ENCODE results near the gene ARHGEF7. TPM values are rescaled to one million over a fixed set of nuclear protein-coding genes. Genes with fewer than 3 reads are reported as not detected.

The ARHGEF7 gene
- total and polyA plus RNA-seq, 2 experiments from 2014 or later, result 23.6 to 58.9 TPM

DNA sequence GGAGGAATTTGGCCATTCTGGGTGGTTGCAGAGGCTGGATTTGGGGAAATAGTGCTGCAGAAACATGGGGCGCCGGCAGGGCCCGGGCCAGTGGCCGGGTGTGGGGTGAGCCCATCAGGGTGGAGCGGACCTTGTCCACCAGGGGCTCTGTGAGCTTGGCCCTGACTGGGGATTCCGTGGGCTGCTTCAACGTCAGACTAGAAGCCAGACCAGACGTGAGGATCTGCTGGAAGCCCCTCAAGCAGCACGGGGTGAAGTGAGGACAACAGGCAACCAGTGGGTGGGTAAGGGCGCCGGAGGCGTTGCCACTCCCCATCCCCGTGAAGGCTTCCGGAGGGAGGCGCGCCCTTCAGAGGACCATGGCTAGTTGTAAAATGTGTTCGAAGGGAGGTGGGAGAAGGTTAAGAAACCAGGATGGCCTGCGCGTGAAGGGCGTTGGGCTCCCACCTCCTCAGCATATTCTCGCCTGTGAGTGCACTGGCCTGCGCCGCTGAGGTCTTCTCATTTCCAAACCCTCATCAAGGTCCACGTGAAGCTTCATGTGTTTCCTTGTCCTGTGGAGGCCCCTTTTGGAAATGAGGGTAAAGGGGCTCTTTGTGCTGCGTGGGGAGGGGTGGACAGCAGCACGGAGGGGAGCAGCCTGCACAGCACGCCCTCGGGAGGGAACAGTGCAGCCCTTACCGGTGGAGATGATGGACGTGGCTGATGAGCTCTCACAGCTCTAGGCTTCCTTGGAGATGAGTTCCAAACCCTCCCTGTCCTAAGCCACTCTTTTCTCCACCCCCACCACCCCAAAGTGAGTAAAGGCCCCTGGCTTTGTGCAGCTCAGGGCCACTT is 213.7 kb downstream of the ARHGEF7 start:
- Histone ChIP-seq H3K79me2 (replicated peaks; ENCODE audit: insufficient read depth) (no peaks in the 10 kb centered on the region), H3K9me2 (ENCODE audit: insufficient read depth) (no peaks in the 10 kb centered on the region), H3K4me2 (no peak overlapping the region), H3F3A (replicated peaks; ENCODE audit: low read depth) (no peaks in the 10 kb centered on the region), H3K27ac (ENCODE audit: low read depth) (no peak overlapping the region), H3K27me3 (ENCODE audit: insufficient read depth) (no peaks in the 10 kb centered on the region), H4K20me1 (replicated peaks; ENCODE audit: insufficient read depth) (no peaks in the 10 kb centered on the region), H3K36me3 (ENCODE audit: insufficient read depth) (no peaks in the 10 kb centered on the region), H3K4me1 (ENCODE audit: insufficient read depth) (no peaks in the 10 kb centered on the region), H2AFZ (no peak overlapping the region), H3K4me3 (no peak overlapping the region)
- peak; percentile 45; the same call in 2 of the 3 replicates for ATAC-seq
- no peaks in the 10 kb centered on the region for H3K9me3 Mint-ChIP-seq
- TF ChIP-seq STAT1 (IDR thresholded peaks at IDR 0.05; ENCODE audit: unreplicated experiment), result no peak
- no peak for TF ChIP-seq POLR2AphosphoS5 (IDR thresholded peaks at IDR 0.05; ENCODE audit: low read depth)
- TF ChIP-seq ZNF462 (CRISPR knock-in tag; IDR thresholded peaks at IDR 0.05), result no peak
- TF ChIP-seq ZNF331 (CRISPR knock-in tag; IDR thresholded peaks at IDR 0.05; ENCODE audit: low read depth), result no peak
- no peak for TF ChIP-seq NANOG (IDR thresholded peaks at IDR 0.05; ENCODE audit: borderline replicate concordance)
- TF ChIP-seq, protein P1, sequence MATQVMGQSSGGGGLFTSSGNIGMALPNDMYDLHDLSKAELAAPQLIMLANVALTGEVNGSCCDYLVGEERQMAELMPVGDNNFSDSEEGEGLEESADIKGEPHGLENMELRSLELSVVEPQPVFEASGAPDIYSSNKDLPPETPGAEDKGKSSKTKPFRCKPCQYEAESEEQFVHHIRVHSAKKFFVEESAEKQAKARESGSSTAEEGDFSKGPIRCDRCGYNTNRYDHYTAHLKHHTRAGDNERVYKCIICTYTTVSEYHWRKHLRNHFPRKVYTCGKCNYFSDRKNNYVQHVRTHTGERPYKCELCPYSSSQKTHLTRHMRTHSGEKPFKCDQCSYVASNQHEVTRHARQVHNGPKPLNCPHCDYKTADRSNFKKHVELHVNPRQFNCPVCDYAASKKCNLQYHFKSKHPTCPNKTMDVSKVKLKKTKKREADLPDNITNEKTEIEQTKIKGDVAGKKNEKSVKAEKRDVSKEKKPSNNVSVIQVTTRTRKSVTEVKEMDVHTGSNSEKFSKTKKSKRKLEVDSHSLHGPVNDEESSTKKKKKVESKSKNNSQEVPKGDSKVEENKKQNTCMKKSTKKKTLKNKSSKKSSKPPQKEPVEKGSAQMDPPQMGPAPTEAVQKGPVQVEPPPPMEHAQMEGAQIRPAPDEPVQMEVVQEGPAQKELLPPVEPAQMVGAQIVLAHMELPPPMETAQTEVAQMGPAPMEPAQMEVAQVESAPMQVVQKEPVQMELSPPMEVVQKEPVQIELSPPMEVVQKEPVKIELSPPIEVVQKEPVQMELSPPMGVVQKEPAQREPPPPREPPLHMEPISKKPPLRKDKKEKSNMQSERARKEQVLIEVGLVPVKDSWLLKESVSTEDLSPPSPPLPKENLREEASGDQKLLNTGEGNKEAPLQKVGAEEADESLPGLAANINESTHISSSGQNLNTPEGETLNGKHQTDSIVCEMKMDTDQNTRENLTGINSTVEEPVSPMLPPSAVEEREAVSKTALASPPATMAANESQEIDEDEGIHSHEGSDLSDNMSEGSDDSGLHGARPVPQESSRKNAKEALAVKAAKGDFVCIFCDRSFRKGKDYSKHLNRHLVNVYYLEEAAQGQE (IDR thresholded peaks at IDR 0.05; ENCODE audit: unreplicated experiment), result no peak
- no peak for TF ChIP-seq EZH2phosphoT487 (IDR thresholded peaks at IDR 0.05; ENCODE audit: unreplicated experiment)
- TF ChIP-seq JUNB (IDR thresholded peaks at IDR 0.05; ENCODE audit: unreplicated experiment), result no peak
- TF ChIP-seq CREB1 (CRISPR knock-in tag; IDR thresholded peaks at IDR 0.05; ENCODE audit: low read depth), result no peak
- TF ChIP-seq, protein P2, sequence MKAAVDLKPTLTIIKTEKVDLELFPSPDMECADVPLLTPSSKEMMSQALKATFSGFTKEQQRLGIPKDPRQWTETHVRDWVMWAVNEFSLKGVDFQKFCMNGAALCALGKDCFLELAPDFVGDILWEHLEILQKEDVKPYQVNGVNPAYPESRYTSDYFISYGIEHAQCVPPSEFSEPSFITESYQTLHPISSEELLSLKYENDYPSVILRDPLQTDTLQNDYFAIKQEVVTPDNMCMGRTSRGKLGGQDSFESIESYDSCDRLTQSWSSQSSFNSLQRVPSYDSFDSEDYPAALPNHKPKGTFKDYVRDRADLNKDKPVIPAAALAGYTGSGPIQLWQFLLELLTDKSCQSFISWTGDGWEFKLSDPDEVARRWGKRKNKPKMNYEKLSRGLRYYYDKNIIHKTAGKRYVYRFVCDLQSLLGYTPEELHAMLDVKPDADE (IDR thresholded peaks at IDR 0.05), result no peak
- TF ChIP-seq EZH2 (IDR thresholded peaks at IDR 0.05; ENCODE audit: low read depth, unreplicated experiment), result no peak
- H3K4me1 Mint-ChIP-seq, result peaks cover 5% of the 10 kb centered on the region; the same call in 1 of the 3 replicates
- DNase-seq (ENCODE audit: low spot score), result no peak
- H3K36me3 Mint-ChIP-seq (ENCODE audit: low read depth), result no peaks in the 10 kb centered on the region; the same call in 2 of the 3 replicates
- H3K4me3 Mint-ChIP-seq, result no peak overlapping the region
- peaks cover 5% of the 10 kb centered on the region for H3K27me3 Mint-ChIP-seq (ENCODE audit: insufficient read depth, low read depth, poor library complexity)
- no peak overlapping the region for H3K27ac Mint-ChIP-seq

Measured in GM23338 (cell line).